HepG2 (cell line): ENCODE data around the gene HADHA. TPM values are rescaled to one million over a fixed set of nuclear protein-coding genes. Genes with fewer than 3 reads are reported as not detected.

Experiments
- ATAC-seq: fragments of 200-7000 bp; cut with Tn5 transposase; 3 replicates; pipeline ENCODE4 v1.9.1; 2020; ENCODE audit warnings: mild to moderate bottlenecking, moderate library complexity
- BruUV-seq: library from RNA; stranded (reverse); fragments of 400-500 nt; replicated peaks from 2 replicates; lab custom pipeline; 2021; lab: Mats Ljungman, UMichigan
- CTCF ChIA-PET: fragments of 300-600 bp; formaldehyde crosslinking; extraction: SDS; loops from one replicate; lab custom pipeline; 2021; ENCODE audit warnings: low total read pairs, inconsistent platforms, low intra/inter-chr PET ratio; lab: Yijun Ruan, JAX
- POLR2A ChIA-PET: fragments of 350-600 bp; sonication (Branson Sonifier 250); formaldehyde crosslinking; loops from one replicate; lab custom pipeline; 2020; ENCODE audit warnings: antibody characterized with exemption, inconsistent platforms; lab: Yijun Ruan, JAX
- DNase-seq: peaks from one replicate; pipeline ENCODE4 v3.0.0-alpha.2; 2015; ENCODE audit warnings: low spot score
- FAIRE-seq: peaks from 3 replicates; lab custom pipeline; 2011; peaks lifted over from hg19 to GRCh38; lab: Jason Lieb, UNC
- H2AFZ ChIP-seq: one replicate; pipeline ENCODE4 v1.6.1; 2011; ENCODE audit warnings: low read length, inconsistent platforms
- H3K27ac ChIP-seq: fragments of 300-600 bp; 3 replicates; pipeline ENCODE4 v1.8.0; 2011; ENCODE audit warnings: mixed run types, mild to moderate bottlenecking, mixed read lengths, low read length, inconsistent platforms; ENCODE audit not compliant: insufficient read depth; ENCODE audit errors: extremely low read length
- H3K27me3 ChIP-seq, 2 experiments: fragments of 200-600 bp in 1 of 2; 2 replicates in 1 of 2; 3 replicates in 1 of 2; pipeline versions ENCODE4 v1.6.0 to v1.8.0; 2011; ENCODE audit warnings: low read length in 2 of 2, mild to moderate bottlenecking in 2 of 2, moderate library complexity in 2 of 2, inconsistent platforms in 1 of 2; ENCODE audit not compliant: insufficient read depth in 2 of 2, control insufficient read depth in 1 of 2
- H3K36me3 ChIP-seq, 2 experiments: fragments of 200-600 bp in 1 of 2; replicated peaks in 1 of 2; 2 replicates in 1 of 2; 3 replicates in 1 of 2; pipeline versions ENCODE4 v1.5.1 to v1.8.0; 2011; ENCODE audit warnings: low read length in 2 of 2, inconsistent platforms in 1 of 2; ENCODE audit not compliant: insufficient read depth in 2 of 2, control insufficient read depth in 1 of 2
- H3K4me1 ChIP-seq: 2 replicates; pipeline ENCODE4 v1.5.1; 2012; ENCODE audit warnings: low read length, inconsistent platforms; ENCODE audit not compliant: insufficient read depth
- H3K4me2 ChIP-seq: 2 replicates; pipeline ENCODE4 v1.6.0; 2011; ENCODE audit warnings: low read depth, low read length, inconsistent platforms
- H3K4me3 ChIP-seq, 3 experiments: fragments of 200-600 bp in 1 of 3; sonication (generic), shearing (Covaris generic) in 1 of 3; replicated peaks in 1 of 3; 2 replicates each; pipeline ENCODE4 v1.5.1; 2011 to 2016; ENCODE audit warnings: low read length in 3 of 3, inconsistent platforms in 2 of 3, low read depth in 2 of 3, mild to moderate bottlenecking in 2 of 3, control low read depth in 1 of 3, mixed read lengths in 1 of 3; ENCODE audit not compliant: insufficient read depth in 1 of 3
- H3K79me2 ChIP-seq: one replicate; pipeline ENCODE4 v1.6.1; 2011; ENCODE audit warnings: low read length, inconsistent platforms; ENCODE audit not compliant: insufficient read depth
- H3K9ac ChIP-seq: 2 replicates; pipeline ENCODE4 v1.6.0; 2011; ENCODE audit warnings: mild to moderate bottlenecking, low read depth, low read length, inconsistent platforms; ENCODE audit not compliant: insufficient read depth
- H3K9me3 ChIP-seq: 2 replicates; pipeline ENCODE4 v1.5.1; 2012; ENCODE audit warnings: mild to moderate bottlenecking, low read length
- H4K20me1 ChIP-seq: 2 replicates; pipeline ENCODE4 v1.6.0; 2011; ENCODE audit warnings: inconsistent platforms, mild to moderate bottlenecking, low read length, moderate library complexity; ENCODE audit not compliant: insufficient read depth
- CAMTA2 ChIP-seq: sonication (generic); formaldehyde crosslinking; IDR thresholded peaks from 2 replicates; pipeline ENCODE4 v1.4.0; 2020; ENCODE audit warnings: mild to moderate bottlenecking, missing genetic modification reagents, borderline replicate concordance
- ELF3 ChIP-seq: IDR thresholded peaks from 2 replicates; pipeline ENCODE4 v1.6.1; 2016; ENCODE audit warnings: missing genetic modification reagents, missing compliant biosample characterization
- HNRNPUL1 ChIP-seq: fragments of 200-400 bp; formaldehyde crosslinking; IDR thresholded peaks from 2 replicates; pipeline ENCODE4 v1.6.1; 2017; ENCODE audit warnings: low read depth, mild to moderate bottlenecking, low read length, moderate library complexity
- HOXA3 ChIP-seq: sonication (generic); formaldehyde crosslinking; IDR thresholded peaks from 2 replicates; pipeline ENCODE4 v1.5.0; 2020; ENCODE audit warnings: missing genetic modification reagents
- ZBTB21 ChIP-seq: sonication (generic); formaldehyde crosslinking; IDR thresholded peaks from 2 replicates; pipeline ENCODE4 v1.4.0; 2020; ENCODE audit warnings: missing genetic modification reagents
- ZNF121 ChIP-seq: sonication (generic); formaldehyde crosslinking; IDR thresholded peaks from 2 replicates; pipeline ENCODE4 v1.5.0; 2020; ENCODE audit warnings: mild to moderate bottlenecking, missing genetic modification reagents
- ZNF20 ChIP-seq: sonication (generic); formaldehyde crosslinking; IDR thresholded peaks from 2 replicates; pipeline ENCODE4 v1.4.0; 2020; ENCODE audit warnings: mild to moderate bottlenecking, moderate library complexity, missing genetic modification reagents
- ZNF317 ChIP-seq: sonication (generic); formaldehyde crosslinking; IDR thresholded peaks from 2 replicates; pipeline ENCODE4 v1.5.0; 2020; ENCODE audit warnings: mild to moderate bottlenecking, missing genetic modification reagents
- WGBS: methylation state at CpG from one replicate; pipeline ENCODE4 v1.1.6; 2017; ENCODE audit warnings: low lambda C conversion rate; 5-methylcytosine and 5-hydroxymethylcytosine counted together
- in situ Hi-C: cut with HindIII; loops from 2 replicates; pipeline ENCODE4 v1.10.0; 2017; ENCODE audit warnings: low pct_unique_long_range_greater_than_20kb; ENCODE audit not compliant: extremely low pct_ligation_motif_present
- intact Hi-C: fragments of 100-400 bp; cut with micrococcal nuclease; formaldehyde crosslinking; loops from one replicate; pipeline ENCODE4 v1.10.0; 2022; ENCODE audit not compliant: unreplicated experiment
- polyA plus RNA-seq, 8 experiments: library from polyadenylated mRNA; depleted of rRNA in 3 of 8; stranded (reverse) in 7 of 8; unstranded in 1 of 8; fragments of >200 nt; fragmentation: Illumina TruSeq in 4 of 8; extraction: Trizol in 4 of 8; gene quantifications; 2 replicates each; pipeline versions ENCODE4 v1.2.1 to v1.2.3, GENCODE V29; 2011 to 2016; ENCODE audit warnings: low read depth in 4 of 8, missing spikeins in 1 of 8, mixed read lengths in 1 of 8; ENCODE audit not compliant: insufficient read depth in 1 of 8
- total RNA-seq, 5 experiments: library from RNA; depleted of rRNA; stranded (reverse); fragments of >200 nt; fragmentation: Illumina TruSeq; extraction: Trizol; gene quantifications; 2 replicates each; pipeline ENCODE4 v1.2.3, GENCODE V29; 2016; ENCODE audit warnings: low read depth in 1 of 5
- TF ChIP-seq, protein P1 (sequence below): sonication (generic); formaldehyde crosslinking; IDR thresholded peaks from 2 replicates; pipeline ENCODE4 v1.4.0; 2020; ENCODE audit warnings: missing genetic modification reagents, borderline replicate concordance

The HADHA gene
- total and polyA plus RNA-seq, 2 of the 13 experiments (the other 11 are each of a cell fraction or from before 2014, with no cell fraction given) = 102 to 270 TPM

DNA sequence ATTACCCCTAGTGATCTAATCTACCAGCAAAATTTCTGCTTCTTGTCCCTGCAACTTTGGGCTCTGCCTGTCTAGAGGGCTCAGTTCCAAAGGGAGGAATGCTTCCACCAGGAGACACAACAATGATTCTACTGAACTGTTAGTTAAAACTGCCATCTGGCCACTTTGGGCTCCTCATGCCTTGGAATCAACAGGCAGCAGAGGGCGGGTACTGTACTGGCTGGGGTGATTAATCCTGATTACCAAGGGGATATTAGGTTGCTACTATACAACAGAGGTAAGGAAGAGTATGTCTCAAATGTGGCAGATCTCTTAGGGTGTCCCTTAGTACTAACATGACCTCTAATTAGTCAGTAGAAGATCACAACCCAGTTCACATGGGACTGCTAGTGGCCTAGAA lies 21.4 kb downstream of the HADHA start:
- 92% methylated on average over 1 of the region's 1 CpG for WGBS
- BruUV-seq = no TSS peak
- peaks cover 8 to 66% of the 10 kb centered on the region in 2 experiments for H3K36me3 ChIP-seq
- no peak overlapping the region for H3K27ac ChIP-seq
- in situ Hi-C loops (no loop called here), intact Hi-C loops (no loop called here)
- no peaks in the 10 kb centered on the region for H3K79me2 ChIP-seq
- no peak; the same call in 2 of the 3 replicates for ATAC-seq
- TF ChIP-seq HOXA3 (no peak), ZBTB21 (CRISPR knock-in tag) (no peak), ZNF20 (CRISPR knock-in tag) (no peak), HNRNPUL1 (no peak), ELF3 (CRISPR knock-in tag) (no peak), CAMTA2 (CRISPR knock-in tag) (no peak)
- TF ChIP-seq, protein P1, sequence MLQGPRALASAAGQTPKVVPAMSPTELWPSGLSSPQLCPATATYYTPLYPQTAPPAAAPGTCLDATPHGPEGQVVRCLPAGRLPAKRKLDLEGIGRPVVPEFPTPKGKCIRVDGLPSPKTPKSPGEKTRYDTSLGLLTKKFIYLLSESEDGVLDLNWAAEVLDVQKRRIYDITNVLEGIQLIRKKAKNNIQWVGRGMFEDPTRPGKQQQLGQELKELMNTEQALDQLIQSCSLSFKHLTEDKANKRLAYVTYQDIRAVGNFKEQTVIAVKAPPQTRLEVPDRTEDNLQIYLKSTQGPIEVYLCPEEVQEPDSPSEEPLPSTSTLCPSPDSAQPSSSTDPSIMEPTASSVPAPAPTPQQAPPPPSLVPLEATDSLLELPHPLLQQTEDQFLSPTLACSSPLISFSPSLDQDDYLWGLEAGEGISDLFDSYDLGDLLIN (CRISPR knock-in tag) = no peak
- no peak overlapping the region for H3K4me3 ChIP-seq
- no peaks in the 10 kb centered on the region for H4K20me1 ChIP-seq
- peaks cover 11% of the 10 kb centered on the region for H3K4me1 ChIP-seq
- no peak overlapping the region for H2AFZ ChIP-seq
- H3K9me3 ChIP-seq = no peaks in the 10 kb centered on the region
- H3K9ac ChIP-seq = no peak overlapping the region
- no peaks in the 10 kb centered on the region for H3K27me3 ChIP-seq
- ChIA-PET CTCF (no interaction called here), POLR2A (no interaction called here)
- H3K4me2 ChIP-seq = no peak overlapping the region
- DNase-seq = no peak
- no peak for FAIRE-seq

DNA sequence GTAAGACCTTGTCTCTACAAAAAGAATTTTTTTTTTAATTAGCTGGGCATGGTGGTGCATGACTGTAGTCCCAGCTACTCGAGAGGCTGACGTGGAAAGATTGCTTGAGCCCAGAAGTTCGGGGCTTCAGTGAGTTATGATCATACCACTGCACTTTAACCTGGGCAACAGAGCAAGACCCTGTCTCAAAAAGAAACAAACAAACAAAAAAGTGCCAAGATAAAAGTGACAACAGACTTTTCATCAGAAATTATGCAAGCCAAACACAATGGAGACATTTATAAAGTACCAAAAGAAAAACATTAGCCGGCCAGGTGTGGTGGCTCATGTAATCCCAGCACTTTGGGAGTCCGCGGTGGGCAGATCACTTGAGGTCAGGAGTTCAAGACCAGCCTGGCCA lies 26.7 kb downstream of the HADHA start:
- no peak overlapping the region for H2AFZ ChIP-seq
- no TSS peak for BruUV-seq
- DNase-seq (no peak), ATAC-seq (no peak), FAIRE-seq (no peak)
- CTCF ChIA-PET = no interaction called here
- H3K4me1 ChIP-seq = no peaks in the 10 kb centered on the region
- H3K79me2 ChIP-seq = no peaks in the 10 kb centered on the region
- WGBS = 79% methylated on average over 6 of the region's 6 CpGs
- H3K4me2 ChIP-seq = no peak overlapping the region
- H4K20me1 ChIP-seq = no peaks in the 10 kb centered on the region
- POLR2A ChIA-PET = no interaction called here
- intact Hi-C loops = no loop called here
- no peak overlapping the region for H3K4me3 ChIP-seq
- peaks cover 20 to 88% of the 10 kb centered on the region in 2 experiments for H3K36me3 ChIP-seq
- H3K9ac ChIP-seq = no peak overlapping the region
- in situ Hi-C loops = no loop called here
- H3K27me3 ChIP-seq = no peaks in the 10 kb centered on the region
- H3K9me3 ChIP-seq = no peaks in the 10 kb centered on the region
- H3K27ac ChIP-seq = no peak overlapping the region
- TF ChIP-seq ZNF317 (CRISPR knock-in tag) (peak; percentile 99), ZNF121 (CRISPR knock-in tag) (0 out of 2 replicates have a peak, but pooled peaks have one; percentile 16)
